Mucosa of stomach (tissue), 1 donor: Measurements from ENCODE around the gene OCIAD2.
"Not testable (repeated sequence)": the region's sequence is repeated elsewhere in the genome, so short reads cannot be mapped to it uniquely, and the experiment has no call there.

ENCODE experiments used
- H3K27me3 ChIP-seq: one replicate; pipeline ENCODE4 v1.7.0; 2013; ENCODE audit warnings: mild to moderate bottlenecking, low read length; ENCODE audit not compliant: control insufficient read depth, insufficient read depth
- H3K36me3 ChIP-seq: one replicate; pipeline ENCODE4 v1.7.0; 2013; ENCODE audit warnings: low read length; ENCODE audit not compliant: control insufficient read depth, insufficient read depth
- H3K4me1 ChIP-seq: one replicate; pipeline ENCODE4 v1.7.0; 2013; ENCODE audit warnings: mild to moderate bottlenecking, low read length; ENCODE audit not compliant: control insufficient read depth, insufficient read depth
- H3K4me3 ChIP-seq: one replicate; pipeline ENCODE4 v1.7.0; 2013; ENCODE audit warnings: low read length
- H3K9ac ChIP-seq: one replicate; pipeline ENCODE4 v1.7.0; 2013; ENCODE audit warnings: mild to moderate bottlenecking, low read length, moderate library complexity
- H3K9me3 ChIP-seq: one replicate; pipeline ENCODE4 v1.7.0; 2013; ENCODE audit warnings: mild to moderate bottlenecking, low read length, moderate library complexity; ENCODE audit not compliant: control insufficient read depth
- donor health status: Pancreatic carcinoma.

Gene OCIAD2

GRCh38 chr4:48904541-48905142 is 1.9 kb downstream of the OCIAD2 start:
- peaks cover 46% of the 10 kb centered on the region for H3K4me1 ChIP-seq

DNA sequence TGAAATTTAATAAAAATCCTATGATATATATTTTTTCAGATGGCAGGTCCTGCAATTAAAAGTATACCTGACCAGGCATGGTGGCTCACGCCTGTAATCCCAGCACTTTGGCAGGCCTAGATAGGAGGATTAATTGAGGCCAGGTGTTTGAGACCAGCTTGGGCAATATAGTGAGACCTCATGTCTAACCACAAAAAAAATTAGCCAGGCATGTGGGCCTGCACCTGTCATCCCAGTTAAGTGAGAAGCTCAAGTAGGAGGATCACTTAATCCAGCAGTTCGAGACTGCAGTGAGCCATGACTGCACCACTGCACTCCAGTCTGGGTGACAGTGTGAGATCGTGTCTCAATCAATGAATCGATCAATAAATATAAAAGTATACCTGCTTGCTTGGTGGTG is 2.5 kb downstream of the OCIAD2 start:
- H3K9me3 ChIP-seq: no peaks in the 10 kb centered on the region
- H3K9ac ChIP-seq: no peak overlapping the region
- H3K36me3 ChIP-seq: no peaks in the 10 kb centered on the region
- H3K27me3 ChIP-seq: no peaks in the 10 kb centered on the region
- H3K4me1 ChIP-seq: peaks cover 41% of the 10 kb centered on the region
- H3K4me3 ChIP-seq: no peak overlapping the region

More at GRCh38 chr4:48904541-48905142, 1.9 kb downstream of the OCIAD2 start:
- H3K36me3 ChIP-seq: no peaks in the 10 kb centered on the region
- no peak overlapping the region for H3K4me3 ChIP-seq
- H3K9ac ChIP-seq: no peak overlapping the region
- no peaks in the 10 kb centered on the region for H3K27me3 ChIP-seq
- no peaks in the 10 kb centered on the region for H3K9me3 ChIP-seq

DNA sequence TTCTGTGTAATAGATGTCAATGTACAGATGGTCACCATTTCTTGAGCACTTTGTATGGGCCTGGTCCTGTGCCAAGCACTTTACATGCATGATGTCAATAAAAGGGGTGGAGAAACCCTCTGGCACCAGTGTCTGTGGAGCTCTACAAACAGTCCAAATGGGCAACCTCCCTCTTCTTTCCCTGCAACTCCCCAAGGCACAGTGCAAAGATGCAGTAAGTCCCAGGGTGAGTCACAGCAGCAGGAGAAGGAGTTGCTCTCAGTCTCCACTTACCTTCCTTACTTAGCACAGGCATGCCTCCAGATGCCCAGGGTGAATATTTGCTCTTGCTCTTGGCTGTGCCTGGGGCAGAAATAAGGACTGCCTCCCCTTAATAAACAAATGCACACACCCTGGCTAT is 4.3 kb downstream of the OCIAD2 start:
- Histone ChIP-seq H3K36me3 (no peaks in the 10 kb centered on the region), H3K27me3 (no peaks in the 10 kb centered on the region), H3K9ac (no peak overlapping the region), H3K4me3 (no peak overlapping the region), H3K9me3 (no peaks in the 10 kb centered on the region), H3K4me1 (peaks cover 35% of the 10 kb centered on the region)

DNA sequence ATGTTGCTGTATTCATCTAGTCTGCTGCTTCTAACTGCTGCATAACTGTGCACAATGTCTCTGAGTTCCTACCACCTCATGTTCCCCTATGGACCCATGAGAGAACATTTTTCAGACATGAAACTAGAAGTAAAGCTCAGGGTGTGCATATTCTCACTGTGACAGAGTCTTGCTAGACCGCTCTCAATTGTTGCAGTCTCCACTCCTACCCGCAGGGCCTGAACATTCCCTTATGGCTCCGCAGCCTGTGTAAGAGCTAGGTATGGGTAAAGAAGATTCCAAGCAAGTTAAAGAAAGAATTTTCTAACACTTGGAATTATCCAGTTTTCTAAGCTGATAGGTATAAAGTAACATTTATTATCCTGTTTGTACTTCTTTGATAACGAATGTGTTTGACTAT is 5.4 kb downstream of the OCIAD2 start:
- H3K36me3 ChIP-seq: no peaks in the 10 kb centered on the region
- H3K4me1 ChIP-seq: peaks cover 29% of the 10 kb centered on the region
- no peak overlapping the region for H3K4me3 ChIP-seq
- H3K27me3 ChIP-seq: no peaks in the 10 kb centered on the region
- no peak overlapping the region for H3K9ac ChIP-seq
- H3K9me3 ChIP-seq: no peaks in the 10 kb centered on the region

DNA sequence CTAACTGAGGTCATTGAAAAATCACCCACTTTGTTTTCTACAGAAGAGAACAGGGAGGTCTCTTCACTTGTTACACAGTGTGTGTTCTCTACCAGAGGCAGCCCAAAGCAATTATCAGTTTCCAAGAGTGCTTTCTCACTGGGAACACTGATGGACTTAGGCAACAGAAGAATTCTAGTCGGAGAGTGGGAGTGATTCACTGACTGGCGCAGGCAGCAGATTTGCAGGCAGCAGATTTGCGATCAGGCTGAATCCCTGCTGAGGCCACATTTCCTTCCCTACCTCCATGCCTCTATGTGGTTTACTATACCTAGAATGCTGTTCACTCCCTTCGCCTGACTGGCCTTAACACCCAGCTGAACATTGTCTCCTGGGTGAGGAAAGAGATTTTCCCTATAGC is 6.6 kb downstream of the OCIAD2 start:
- Histone ChIP-seq H3K4me3 (no peak overlapping the region), H3K9me3 (no peaks in the 10 kb centered on the region), H3K9ac (no peak overlapping the region), H3K36me3 (no peaks in the 10 kb centered on the region), H3K4me1 (peaks cover 20% of the 10 kb centered on the region), H3K27me3 (no peaks in the 10 kb centered on the region)

- no peaks in the 10 kb centered on the region for H3K36me3 ChIP-seq
- H3K9ac ChIP-seq: no peak overlapping the region
- no peaks in the 10 kb centered on the region for H3K9me3 ChIP-seq
- H3K4me1 ChIP-seq: peaks cover 16% of the 10 kb centered on the region
- no peak overlapping the region for H3K4me3 ChIP-seq
- H3K27me3 ChIP-seq: no peaks in the 10 kb centered on the region
Observed at GRCh38 chr4:48899432-48899749, 7.2 kb downstream of the OCIAD2 start.

- Histone ChIP-seq H3K36me3 (no peaks in the 10 kb centered on the region), H3K4me1 (peaks cover 16% of the 10 kb centered on the region), H3K27me3 (no peaks in the 10 kb centered on the region), H3K9me3 (no peaks in the 10 kb centered on the region), H3K9ac (no peak overlapping the region), H3K4me3 (no peak overlapping the region)
Observed at GRCh38 chr4:48898733-48899431, 7.7 kb downstream of the OCIAD2 start.

- Histone ChIP-seq H3K4me3 (no peak overlapping the region), H3K36me3 (no peaks in the 10 kb centered on the region), H3K4me1 (peaks cover 6% of the 10 kb centered on the region), H3K9ac (no peak overlapping the region), H3K9me3 (no peaks in the 10 kb centered on the region), H3K27me3 (no peaks in the 10 kb centered on the region)
Observed at GRCh38 chr4:48896845-48897244, 9.7 kb downstream of the OCIAD2 start.

DNA sequence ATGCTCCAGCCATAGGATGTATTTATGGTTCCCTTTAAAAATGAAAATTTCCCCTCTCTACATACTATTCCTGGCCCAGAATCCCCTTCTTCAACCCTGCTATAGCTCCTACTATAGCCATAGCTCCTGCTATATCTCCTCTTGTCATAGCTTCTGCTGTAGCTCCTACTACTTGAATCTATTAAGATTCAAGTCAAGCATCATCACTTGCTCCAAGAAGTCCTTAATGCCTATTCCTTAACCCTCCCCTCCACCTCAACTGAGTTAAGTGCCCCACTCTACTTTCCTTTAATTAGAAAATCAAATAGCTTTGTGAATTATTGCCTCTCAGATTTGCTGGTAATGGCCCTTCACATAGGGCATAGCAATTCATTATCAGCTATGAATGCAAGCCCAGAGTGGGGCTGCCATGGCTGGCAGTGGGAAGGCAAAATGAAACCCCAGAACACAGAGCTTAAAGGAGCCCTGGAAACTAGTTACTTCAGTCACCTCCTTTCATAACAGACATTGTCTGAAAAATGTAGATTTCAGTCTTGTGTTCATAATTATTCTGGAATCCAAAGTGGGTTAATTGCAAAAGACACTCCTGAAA is 15.4 kb downstream of the OCIAD2 start:
- no peak overlapping the region for H3K9ac ChIP-seq
- no peak overlapping the region for H3K4me3 ChIP-seq
- no peaks in the 10 kb centered on the region for H3K9me3 ChIP-seq
- H3K27me3 ChIP-seq: no peaks in the 10 kb centered on the region
- no peaks in the 10 kb centered on the region for H3K36me3 ChIP-seq
- no peaks in the 10 kb centered on the region for H3K4me1 ChIP-seq

DNA sequence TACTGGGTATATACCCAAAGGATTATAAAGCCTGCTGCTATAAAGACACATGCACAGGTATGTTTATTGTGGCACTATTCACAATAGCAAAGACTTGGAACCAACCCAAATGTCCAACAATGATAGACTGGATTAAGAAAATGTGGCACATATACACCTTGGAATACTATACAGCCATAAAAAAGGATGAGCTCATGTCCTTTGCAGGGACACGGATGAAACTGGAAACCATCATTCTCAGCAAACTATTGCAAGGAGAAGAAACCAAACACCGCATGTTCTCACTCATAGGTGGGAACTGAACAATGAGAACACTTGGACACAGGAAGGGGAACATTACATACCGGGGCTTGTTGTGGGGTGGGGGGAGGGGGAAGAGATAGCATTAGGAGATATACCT is 16.8 kb downstream of the OCIAD2 start:
- not testable (repeated sequence) for H3K9me3 ChIP-seq, H3K4me3 ChIP-seq, H3K27me3 ChIP-seq, H3K9ac ChIP-seq, H3K4me1 ChIP-seq, H3K36me3 ChIP-seq

GRCh38 chr4:48881646-48882045 is 24.9 kb downstream of the OCIAD2 start:
- H3K9ac ChIP-seq, H3K4me1 ChIP-seq, H3K9me3 ChIP-seq, H3K4me3 ChIP-seq, H3K36me3 ChIP-seq, H3K27me3 ChIP-seq: not testable (repeated sequence)

DNA sequence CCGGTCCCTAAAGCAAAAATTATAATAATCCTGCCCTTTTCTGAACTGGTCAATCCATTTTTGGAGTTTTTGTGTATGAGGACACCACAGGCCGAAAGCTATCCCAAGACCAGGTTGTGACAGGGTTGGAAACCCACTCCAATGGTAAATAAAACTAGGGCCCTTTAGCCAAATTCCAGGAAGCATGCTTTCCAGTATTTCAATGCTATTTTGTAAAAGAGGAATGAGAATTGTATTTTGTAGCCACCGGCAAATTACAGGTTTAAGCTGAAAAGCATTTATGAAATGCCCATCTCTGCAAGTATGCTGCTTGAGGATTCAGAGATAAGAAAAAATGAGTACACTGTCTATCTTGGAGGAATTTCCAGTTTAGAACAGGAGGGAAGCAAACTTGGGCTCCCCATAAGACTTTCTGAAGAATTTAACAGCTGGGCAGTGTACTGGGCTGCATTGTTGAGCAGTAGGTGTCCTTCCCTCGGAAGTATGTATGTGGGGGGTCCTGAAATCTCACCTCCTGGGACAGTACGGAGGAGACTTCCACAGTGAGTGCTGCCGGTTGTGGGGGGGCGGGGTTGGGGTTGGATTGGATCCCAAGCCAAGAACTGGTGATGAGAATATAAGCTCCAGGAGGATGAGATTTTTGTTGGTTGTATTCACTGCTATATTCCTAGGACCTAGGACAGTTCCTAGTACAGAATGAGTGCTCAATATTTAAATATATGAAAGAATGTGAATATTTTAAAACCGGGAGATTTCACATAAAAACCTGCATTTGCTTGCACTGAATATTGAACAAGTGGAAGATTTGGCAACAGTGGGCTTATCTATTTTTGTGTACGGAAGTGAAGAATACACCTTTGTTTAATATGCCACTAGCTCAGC is 26.8 kb downstream of the OCIAD2 start:
- Histone ChIP-seq H3K4me3 (no peak overlapping the region), H3K9me3 (no peaks in the 10 kb centered on the region), H3K27me3 (no peaks in the 10 kb centered on the region), H3K36me3 (no peaks in the 10 kb centered on the region), H3K9ac (no peak overlapping the region), H3K4me1 (no peaks in the 10 kb centered on the region)
